ENCODE results near the gene RBM19.

RBM19 gene

DNA sequence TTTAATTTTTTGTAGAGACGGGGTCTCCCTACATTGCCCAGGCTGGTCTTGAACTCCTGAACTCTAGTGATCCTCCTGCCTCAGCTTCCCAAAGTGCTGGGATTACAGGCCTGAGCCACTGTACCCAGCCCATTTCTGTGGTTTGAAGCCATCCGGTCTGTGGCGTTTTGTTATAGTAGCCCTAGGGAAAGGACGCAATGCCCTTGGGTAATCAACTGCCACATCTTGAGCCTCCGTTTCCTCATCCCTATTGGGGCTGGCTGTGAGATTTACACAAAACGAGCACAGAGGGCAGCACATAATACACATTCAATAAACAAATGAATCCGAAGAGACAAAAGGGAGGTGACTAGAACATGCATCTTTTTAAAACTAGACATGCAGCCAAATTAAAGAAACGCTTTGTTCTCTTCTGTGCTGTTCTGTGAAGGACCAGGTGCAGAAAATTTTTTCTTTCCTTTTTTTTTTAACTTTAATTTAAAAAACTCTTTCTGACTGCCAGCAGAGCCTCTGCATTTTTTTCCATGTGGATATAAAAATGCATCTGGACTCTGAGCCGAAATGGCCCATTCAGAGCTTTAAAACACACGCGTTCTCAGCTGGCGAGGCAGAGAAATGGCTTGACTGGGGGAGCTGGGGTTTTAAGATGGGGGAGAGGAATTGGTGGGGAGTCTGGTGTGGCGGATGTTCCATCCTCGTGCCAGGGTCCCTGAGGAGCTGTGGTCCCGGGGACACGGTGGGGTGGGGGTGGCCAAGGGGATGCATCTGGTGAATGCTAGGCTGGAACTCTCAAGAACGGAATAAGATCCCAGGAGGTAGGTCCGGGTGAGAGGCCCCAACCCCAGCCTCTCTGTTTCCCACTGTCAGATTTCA is 119.0 kb downstream of the RBM19 start:
- TF ChIP-seq, protein P1, sequence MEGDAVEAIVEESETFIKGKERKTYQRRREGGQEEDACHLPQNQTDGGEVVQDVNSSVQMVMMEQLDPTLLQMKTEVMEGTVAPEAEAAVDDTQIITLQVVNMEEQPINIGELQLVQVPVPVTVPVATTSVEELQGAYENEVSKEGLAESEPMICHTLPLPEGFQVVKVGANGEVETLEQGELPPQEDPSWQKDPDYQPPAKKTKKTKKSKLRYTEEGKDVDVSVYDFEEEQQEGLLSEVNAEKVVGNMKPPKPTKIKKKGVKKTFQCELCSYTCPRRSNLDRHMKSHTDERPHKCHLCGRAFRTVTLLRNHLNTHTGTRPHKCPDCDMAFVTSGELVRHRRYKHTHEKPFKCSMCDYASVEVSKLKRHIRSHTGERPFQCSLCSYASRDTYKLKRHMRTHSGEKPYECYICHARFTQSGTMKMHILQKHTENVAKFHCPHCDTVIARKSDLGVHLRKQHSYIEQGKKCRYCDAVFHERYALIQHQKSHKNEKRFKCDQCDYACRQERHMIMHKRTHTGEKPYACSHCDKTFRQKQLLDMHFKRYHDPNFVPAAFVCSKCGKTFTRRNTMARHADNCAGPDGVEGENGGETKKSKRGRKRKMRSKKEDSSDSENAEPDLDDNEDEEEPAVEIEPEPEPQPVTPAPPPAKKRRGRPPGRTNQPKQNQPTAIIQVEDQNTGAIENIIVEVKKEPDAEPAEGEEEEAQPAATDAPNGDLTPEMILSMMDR (IDR thresholded peaks at IDR 0.05; ENCODE audit: poor library complexity, severe bottlenecking) = no peak
- Histone ChIP-seq H3K36me3 (ENCODE audit: low read depth) (no peaks in the 10 kb centered on the region), H3K4me3 (ENCODE audit: severe bottlenecking) (no peak overlapping the region), H3K4me1 (ENCODE audit: insufficient read depth, poor library complexity, severe bottlenecking) (no peaks in the 10 kb centered on the region), H3K27ac (ENCODE audit: poor library complexity, severe bottlenecking) (no peak overlapping the region), H3K27me3 (ENCODE audit: insufficient read depth, poor library complexity, severe bottlenecking) (no peaks in the 10 kb centered on the region), H3K9me3 (ENCODE audit: severe bottlenecking) (no peaks in the 10 kb centered on the region)
- ATAC-seq (ENCODE audit: low read depth) (no peak), DNase-seq (ENCODE audit: low spot score) (no peak)

DNA sequence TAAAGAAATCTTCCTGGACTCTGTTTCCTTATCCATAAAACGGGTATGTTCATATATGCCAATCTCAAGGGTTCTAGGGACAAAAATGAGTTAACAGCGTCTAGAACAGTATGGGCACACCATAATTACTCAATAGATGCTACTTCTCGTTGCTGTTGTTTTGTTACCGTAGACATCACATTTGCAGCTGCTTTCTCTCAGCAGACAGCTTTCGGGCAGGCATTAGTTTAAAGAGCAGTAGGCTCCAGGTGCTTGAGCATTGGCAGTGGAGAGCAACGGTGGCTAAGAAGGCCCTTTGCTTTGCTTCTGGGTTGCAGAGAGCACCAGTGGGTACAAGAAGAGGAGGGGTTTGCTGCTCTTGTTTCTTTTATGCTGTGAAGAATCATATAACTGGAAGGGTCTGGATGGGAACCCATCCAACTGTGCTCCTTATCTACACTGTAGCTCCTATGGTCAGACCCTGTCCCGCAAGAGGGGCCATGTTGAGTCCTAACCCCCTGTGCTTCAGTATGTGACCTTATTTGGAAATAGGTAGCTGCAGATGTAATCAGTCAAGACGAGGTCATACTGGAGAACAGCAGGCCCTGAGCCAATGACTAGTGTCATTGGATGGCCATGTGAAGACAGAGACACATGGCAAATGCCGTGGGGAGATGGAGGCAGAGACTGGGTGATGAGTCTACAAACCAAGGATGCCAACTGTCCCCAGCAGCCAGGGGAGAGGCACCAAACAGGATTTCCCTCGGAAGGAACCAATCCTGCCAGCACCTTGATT is 120.0 kb downstream of the RBM19 start:
- H3K27me3 ChIP-seq (ENCODE audit: insufficient read depth, poor library complexity, severe bottlenecking) = no peaks in the 10 kb centered on the region
- TF ChIP-seq, protein P1 (IDR thresholded peaks at IDR 0.05; ENCODE audit: poor library complexity, severe bottlenecking) = no peak
- H3K4me3 ChIP-seq (ENCODE audit: severe bottlenecking) = no peak overlapping the region
- H3K9me3 ChIP-seq (ENCODE audit: severe bottlenecking) = no peaks in the 10 kb centered on the region
- ATAC-seq (ENCODE audit: low read depth) = no peak
- DNase-seq (ENCODE audit: low spot score) = no peak
- H3K4me1 ChIP-seq (ENCODE audit: insufficient read depth, poor library complexity, severe bottlenecking) = no peaks in the 10 kb centered on the region
- no peaks in the 10 kb centered on the region for H3K36me3 ChIP-seq (ENCODE audit: low read depth)
- H3K27ac ChIP-seq (ENCODE audit: poor library complexity, severe bottlenecking) = no peak overlapping the region

DNA sequence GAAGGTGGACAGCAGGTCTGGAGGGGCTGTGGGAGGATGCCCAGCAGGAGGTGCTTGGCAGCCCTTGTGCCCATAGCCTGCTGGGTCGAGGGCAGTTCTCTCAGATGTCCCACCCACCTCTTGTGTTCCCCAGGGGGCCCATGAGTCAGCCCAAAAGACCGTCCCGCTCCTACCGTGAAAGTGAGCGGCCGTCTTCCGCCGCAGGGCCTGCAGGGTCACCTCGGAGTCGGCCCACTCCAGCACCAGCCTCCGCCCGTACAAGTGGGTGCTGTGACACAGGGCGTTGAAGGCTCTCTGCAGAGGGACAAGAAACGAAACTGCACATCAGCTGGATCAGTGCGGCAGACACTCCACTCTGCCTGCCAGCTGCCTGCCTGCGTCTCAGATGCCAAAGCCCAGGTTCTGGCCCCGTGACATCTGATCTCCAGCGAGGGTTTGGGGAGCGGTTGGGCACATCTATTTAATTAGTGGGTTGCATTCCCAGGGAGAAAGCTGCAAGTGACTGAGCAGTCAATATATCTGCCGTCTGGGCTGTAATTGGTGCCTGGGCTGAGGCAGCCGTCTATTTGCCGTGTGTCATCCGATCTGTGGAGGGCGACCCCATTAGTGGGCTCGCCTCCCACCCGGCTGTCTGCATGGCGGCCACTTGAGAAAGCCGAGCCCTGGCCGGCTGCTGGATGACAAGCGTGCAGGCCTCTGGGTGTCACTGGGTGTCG is 121.5 kb downstream of the RBM19 start:
- H3K9me3 ChIP-seq (ENCODE audit: severe bottlenecking) = no peaks in the 10 kb centered on the region

DNA sequence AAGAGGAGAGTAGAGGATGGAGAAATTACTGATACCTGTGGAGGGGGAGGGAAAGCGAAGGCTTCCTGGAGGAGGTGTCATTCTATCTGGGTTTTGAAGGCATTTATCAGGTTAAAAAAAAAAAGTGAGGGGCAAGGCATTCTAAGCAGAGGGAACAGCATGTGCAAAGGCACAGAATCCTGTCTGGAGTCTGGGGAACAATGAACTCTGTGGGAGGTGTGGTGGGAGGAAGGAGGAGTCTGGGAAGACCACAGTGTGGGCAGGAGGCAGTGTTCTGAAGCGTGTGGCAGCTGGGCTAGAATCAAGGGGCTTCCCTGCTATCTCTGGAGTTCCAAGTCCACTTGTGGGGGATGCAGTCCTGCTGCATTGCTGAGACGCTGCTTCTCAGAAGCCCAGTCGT is 123.4 kb downstream of the RBM19 start:
- Histone ChIP-seq H3K36me3 (ENCODE audit: low read depth) (no peaks in the 10 kb centered on the region), H3K4me1 (ENCODE audit: insufficient read depth, poor library complexity, severe bottlenecking) (no peaks in the 10 kb centered on the region), H3K4me3 (ENCODE audit: severe bottlenecking) (no peak overlapping the region), H3K27me3 (ENCODE audit: insufficient read depth, poor library complexity, severe bottlenecking) (no peaks in the 10 kb centered on the region), H3K27ac (ENCODE audit: poor library complexity, severe bottlenecking) (no peak overlapping the region), H3K9me3 (ENCODE audit: severe bottlenecking) (no peaks in the 10 kb centered on the region)
- ATAC-seq (ENCODE audit: low read depth) (no peak), DNase-seq (ENCODE audit: low spot score) (no peak)
- TF ChIP-seq, protein P1 (IDR thresholded peaks at IDR 0.05; ENCODE audit: poor library complexity, severe bottlenecking) = no peak

More for the DNA sequence above, 121.5 kb downstream of the RBM19 start:
- no peaks in the 10 kb centered on the region for H3K27me3 ChIP-seq (ENCODE audit: insufficient read depth, poor library complexity, severe bottlenecking)
- no peaks in the 10 kb centered on the region for H3K4me1 ChIP-seq (ENCODE audit: insufficient read depth, poor library complexity, severe bottlenecking)
- H3K27ac ChIP-seq (ENCODE audit: poor library complexity, severe bottlenecking) = no peak overlapping the region
- H3K4me3 ChIP-seq (ENCODE audit: severe bottlenecking) = no peak overlapping the region
- TF ChIP-seq, protein P1 (IDR thresholded peaks at IDR 0.05; ENCODE audit: poor library complexity, severe bottlenecking) = no peak
- DNase-seq (ENCODE audit: low spot score) (no peak), ATAC-seq (ENCODE audit: low read depth) (no peak)
- H3K36me3 ChIP-seq (ENCODE audit: low read depth) = no peaks in the 10 kb centered on the region

All from RWPE2 (cell line).